ENCODE measurements around the gene BCAS3. TPM values are rescaled to one million over a fixed set of nuclear protein-coding genes. Genes with fewer than 3 reads are reported as not detected.
"Not testable (repeated sequence)": the region's sequence is repeated elsewhere in the genome, so short reads cannot be mapped to it uniquely, and the experiment has no call there.

The BCAS3 gene
- total and polyA plus RNA-seq, 9 donors, result 9.4 to 37.0 (median 21.6) TPM

DNA sequence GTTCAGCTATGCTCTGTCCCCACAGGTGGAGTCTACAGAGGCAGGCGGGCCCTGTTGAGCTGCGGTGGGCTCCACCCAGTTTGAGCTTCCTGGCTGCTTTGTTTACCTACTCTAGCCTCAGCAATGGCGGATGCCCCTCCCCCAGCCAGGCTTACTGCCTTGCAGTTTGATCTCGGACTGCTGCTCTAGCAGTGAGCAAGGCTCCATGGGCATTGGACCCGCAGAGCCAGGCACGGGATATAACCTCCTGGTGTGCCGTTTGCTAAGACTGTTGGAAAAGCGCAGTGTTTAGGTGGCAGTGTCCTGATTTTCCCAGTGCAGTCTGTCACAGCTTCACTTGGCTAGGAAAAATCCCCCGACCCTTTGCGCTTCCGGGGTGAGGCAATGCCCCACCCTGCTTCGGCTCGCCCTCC is 89.1 kb downstream of the BCAS3 start:
- intact Hi-C loops (cut with DNase I), result no loop called here
- Histone ChIP-seq H3K4me3 (no peak overlapping the region), H3K27me3 (no peaks in the 10 kb centered on the region), H3K27ac (no peak overlapping the region), H3K36me3 (no peaks in the 10 kb centered on the region), H3K9me3 (no peaks in the 10 kb centered on the region), H3K4me1 (ENCODE audit: insufficient read depth) (no peaks in the 10 kb centered on the region)
- TF ChIP-seq EP300 (IDR thresholded peaks at IDR 0.05) (no peak), POLR2A (IDR thresholded peaks at IDR 0.05) (no peak)
- WGBS, 3 donors, result 96 to 98% (median 96%) methylated on average over 13 of the region's 13 CpGs
- DNase-seq, result no peak

DNA sequence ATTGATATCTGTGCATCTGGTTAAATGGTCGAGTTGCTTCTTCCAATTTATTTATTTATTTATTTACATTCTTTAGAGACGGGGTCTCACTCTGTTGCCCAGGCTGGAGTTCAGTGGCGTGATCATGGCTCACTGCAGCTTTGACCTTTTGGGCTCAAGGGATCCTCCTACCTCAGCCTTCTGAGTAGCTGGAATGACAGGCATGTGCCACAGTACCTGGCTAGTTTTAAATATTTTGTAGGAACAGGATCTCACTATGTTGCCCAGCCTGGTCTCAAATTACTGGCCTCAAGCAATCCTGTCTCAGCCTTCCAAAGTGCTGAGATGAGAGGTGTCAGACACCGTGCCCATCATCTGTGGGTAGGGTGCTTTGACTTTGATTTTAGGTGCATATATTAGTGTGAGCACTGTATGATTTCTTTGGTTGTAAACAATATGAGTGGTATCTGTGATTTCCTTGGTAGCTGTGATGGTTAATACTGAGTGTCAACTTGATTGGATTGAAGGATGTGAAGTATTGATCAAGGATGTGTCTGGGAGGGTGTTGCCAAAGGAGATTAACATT is 90.2 kb downstream of the BCAS3 start:
- WGBS, 3 donors, result 95 to 97% (median 97%) methylated on average over 4 of the region's 4 CpGs
- H3K9me3 ChIP-seq, result no peaks in the 10 kb centered on the region
- intact Hi-C loops (cut with DNase I), result no loop called here
- H3K4me3 ChIP-seq, result no peak overlapping the region
- no peak overlapping the region for H3K27ac ChIP-seq
- no peaks in the 10 kb centered on the region for H3K36me3 ChIP-seq
- TF ChIP-seq POLR2A (IDR thresholded peaks at IDR 0.05) (no peak), EP300 (IDR thresholded peaks at IDR 0.05) (no peak)
- TF ChIP-seq, protein P1, sequence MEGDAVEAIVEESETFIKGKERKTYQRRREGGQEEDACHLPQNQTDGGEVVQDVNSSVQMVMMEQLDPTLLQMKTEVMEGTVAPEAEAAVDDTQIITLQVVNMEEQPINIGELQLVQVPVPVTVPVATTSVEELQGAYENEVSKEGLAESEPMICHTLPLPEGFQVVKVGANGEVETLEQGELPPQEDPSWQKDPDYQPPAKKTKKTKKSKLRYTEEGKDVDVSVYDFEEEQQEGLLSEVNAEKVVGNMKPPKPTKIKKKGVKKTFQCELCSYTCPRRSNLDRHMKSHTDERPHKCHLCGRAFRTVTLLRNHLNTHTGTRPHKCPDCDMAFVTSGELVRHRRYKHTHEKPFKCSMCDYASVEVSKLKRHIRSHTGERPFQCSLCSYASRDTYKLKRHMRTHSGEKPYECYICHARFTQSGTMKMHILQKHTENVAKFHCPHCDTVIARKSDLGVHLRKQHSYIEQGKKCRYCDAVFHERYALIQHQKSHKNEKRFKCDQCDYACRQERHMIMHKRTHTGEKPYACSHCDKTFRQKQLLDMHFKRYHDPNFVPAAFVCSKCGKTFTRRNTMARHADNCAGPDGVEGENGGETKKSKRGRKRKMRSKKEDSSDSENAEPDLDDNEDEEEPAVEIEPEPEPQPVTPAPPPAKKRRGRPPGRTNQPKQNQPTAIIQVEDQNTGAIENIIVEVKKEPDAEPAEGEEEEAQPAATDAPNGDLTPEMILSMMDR (IDR thresholded peaks at IDR 0.05), result no peak
- H3K4me1 ChIP-seq (ENCODE audit: insufficient read depth), result no peaks in the 10 kb centered on the region
- DNase-seq, result no peak
- H3K27me3 ChIP-seq, result no peaks in the 10 kb centered on the region

DNA sequence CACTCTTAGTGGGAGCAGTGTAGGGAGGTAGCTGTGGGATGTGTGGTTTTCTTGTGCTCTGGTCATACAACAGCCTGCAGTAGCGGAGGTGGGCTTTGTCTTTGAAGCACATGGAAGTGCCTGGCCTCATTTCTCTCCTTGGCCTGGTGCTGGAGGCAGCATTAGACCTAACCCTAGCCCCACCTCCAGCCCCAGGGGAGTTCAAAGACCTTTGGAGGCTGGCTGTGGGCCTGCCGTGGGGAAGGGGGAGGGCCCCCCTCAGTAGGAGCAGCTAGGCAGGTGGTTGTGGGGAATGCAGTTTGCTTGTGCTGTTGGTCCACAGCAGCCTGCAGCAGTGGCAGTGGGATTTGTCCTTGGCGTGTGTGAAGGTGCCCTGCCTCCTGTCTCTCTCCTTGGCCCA is 91.7 kb downstream of the BCAS3 start:
- H3K27ac ChIP-seq, result no peak overlapping the region
- no peaks in the 10 kb centered on the region for H3K4me1 ChIP-seq (ENCODE audit: insufficient read depth)
- H3K9me3 ChIP-seq, result no peaks in the 10 kb centered on the region
- 82 to 85% (median 84%) methylated on average over 3 of the region's 3 CpGs for WGBS, 3 donors
- no peak for DNase-seq
- H3K27me3 ChIP-seq, result no peaks in the 10 kb centered on the region
- H3K36me3 ChIP-seq, result no peaks in the 10 kb centered on the region
- H3K4me3 ChIP-seq, result no peak overlapping the region
- no peak for TF ChIP-seq EP300 (IDR thresholded peaks at IDR 0.05)
- TF ChIP-seq, protein P1 (IDR thresholded peaks at IDR 0.05), result no peak
- intact Hi-C loops (cut with DNase I), result no loop called here

DNA sequence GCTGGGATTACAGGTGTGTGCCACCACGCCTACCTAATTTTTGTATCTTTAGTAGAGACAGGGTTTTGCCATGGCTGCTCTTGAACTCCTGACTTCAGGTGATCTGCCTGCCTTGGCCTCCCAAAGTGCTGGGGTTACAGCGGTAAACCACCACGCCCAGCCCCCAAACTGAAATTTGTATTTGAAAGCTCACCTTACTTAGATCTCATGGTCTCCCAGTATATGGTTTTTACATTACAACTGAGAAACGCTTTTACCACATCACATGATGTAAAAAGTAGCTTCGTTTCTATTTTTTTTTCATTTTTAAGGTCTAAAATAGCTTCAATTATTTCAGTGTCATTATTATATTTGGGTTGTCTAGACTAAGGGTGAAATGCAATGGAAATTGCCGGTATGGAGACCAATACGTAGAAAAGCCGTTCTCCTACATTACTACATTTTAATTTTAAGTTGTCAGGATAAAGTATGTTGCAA is 93.3 kb downstream of the BCAS3 start:
- no peaks in the 10 kb centered on the region for H3K36me3 ChIP-seq
- no peak for DNase-seq
- no peaks in the 10 kb centered on the region for H3K27me3 ChIP-seq
- TF ChIP-seq POLR2A (IDR thresholded peaks at IDR 0.05), result no peak
- TF ChIP-seq, protein P1 (IDR thresholded peaks at IDR 0.05), result no peak
- no peak for TF ChIP-seq EP300 (IDR thresholded peaks at IDR 0.05)
- H3K27ac ChIP-seq, result no peak overlapping the region
- 95 to 98% (median 97%) methylated on average over 8 of the region's 8 CpGs for WGBS, 3 donors
- intact Hi-C loops (cut with DNase I), result no loop called here
- H3K9me3 ChIP-seq, result no peaks in the 10 kb centered on the region
- no peaks in the 10 kb centered on the region for H3K4me1 ChIP-seq (ENCODE audit: insufficient read depth)
- no peak overlapping the region for H3K4me3 ChIP-seq

DNA sequence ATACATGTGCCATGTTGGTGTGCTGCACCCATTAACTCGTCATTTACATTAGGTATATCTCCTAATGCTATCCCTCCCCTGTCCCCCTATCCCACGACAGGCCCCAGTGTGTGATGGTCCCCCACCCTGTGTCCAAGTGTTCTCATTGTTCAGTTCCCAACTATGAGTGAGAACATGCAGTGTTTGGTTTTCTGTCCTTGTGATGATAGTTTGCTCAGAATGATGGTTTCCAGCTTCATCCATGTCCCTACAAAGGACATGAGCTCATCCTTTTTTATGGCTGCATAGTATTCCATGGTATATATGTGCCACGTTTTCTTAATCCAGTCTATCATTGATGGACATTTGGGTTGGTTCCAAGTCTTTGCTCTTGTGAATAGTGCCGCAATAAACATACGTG is 94.0 kb downstream of the BCAS3 start:
- H3K9me3 ChIP-seq; intact Hi-C loops (cut with DNase I); H3K36me3 ChIP-seq; DNase-seq; H3K4me3 ChIP-seq; H3K4me1 ChIP-seq (ENCODE audit: insufficient read depth); H3K27ac ChIP-seq; H3K27me3 ChIP-seq: not testable (repeated sequence)
- 89 to 99% (median 92%) methylated on average over 5 of the region's 5 CpGs for WGBS, 3 donors

All from ovary (tissue), 9 donors.